HK-2 (cell line): ENCODE measurements around the gene MTMR12.

Experiments used
- DNase-seq: peaks from one replicate; pipeline ENCODE4 v3.0.0-alpha.2; 2018; ENCODE audit not compliant: unreplicated experiment

Gene MTMR12

DNA sequence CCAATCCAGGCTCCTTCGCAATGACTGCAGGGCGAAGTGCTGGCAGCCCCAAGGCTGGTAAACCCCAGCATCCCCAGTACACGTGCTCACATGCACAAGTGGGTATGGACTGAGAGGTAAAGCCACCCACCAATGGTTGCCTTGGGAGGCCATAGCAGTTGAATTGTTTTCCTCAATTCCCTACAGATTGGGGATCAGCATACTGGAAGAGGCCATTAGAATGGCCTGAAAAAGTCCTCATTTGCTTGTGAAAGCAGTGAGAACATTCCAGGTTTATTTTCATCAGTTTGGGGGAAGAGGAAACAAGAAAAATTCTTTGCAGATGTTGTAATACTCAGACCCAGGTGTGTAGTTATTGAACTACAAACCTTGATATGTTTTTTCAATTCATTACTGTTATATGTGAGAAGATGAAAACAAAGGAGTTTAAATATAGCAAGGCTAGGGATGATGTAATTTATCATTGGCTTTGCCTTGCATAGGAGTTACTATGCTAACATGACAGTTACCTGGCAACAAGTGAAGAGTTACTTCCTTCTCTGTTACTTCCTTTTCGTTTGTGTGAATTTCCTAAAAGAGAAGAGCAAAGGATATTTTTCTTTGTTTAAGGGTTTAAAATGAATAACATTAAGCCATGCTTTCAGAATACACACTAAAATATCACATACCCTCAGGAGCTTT lies 36.4 kb downstream of the MTMR12 start:
- no peak for DNase-seq

DNA sequence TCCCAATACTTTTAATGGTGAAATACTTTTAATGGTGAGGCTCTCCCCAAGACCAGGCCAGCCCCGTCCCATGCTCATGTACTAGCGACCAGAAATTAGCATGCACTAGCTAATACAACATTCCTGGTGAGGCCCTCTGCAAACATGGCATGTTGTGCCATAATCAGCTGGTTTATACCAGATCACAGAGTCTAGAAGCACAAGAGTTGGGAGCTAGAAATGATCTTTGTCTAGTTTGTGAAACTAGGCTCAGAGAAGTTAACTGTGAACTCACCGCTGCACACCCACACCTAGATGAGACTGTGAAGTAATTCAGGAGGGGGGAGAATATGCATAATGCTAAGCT lies 37.4 kb downstream of the MTMR12 start:
- no peak for DNase-seq

DNA sequence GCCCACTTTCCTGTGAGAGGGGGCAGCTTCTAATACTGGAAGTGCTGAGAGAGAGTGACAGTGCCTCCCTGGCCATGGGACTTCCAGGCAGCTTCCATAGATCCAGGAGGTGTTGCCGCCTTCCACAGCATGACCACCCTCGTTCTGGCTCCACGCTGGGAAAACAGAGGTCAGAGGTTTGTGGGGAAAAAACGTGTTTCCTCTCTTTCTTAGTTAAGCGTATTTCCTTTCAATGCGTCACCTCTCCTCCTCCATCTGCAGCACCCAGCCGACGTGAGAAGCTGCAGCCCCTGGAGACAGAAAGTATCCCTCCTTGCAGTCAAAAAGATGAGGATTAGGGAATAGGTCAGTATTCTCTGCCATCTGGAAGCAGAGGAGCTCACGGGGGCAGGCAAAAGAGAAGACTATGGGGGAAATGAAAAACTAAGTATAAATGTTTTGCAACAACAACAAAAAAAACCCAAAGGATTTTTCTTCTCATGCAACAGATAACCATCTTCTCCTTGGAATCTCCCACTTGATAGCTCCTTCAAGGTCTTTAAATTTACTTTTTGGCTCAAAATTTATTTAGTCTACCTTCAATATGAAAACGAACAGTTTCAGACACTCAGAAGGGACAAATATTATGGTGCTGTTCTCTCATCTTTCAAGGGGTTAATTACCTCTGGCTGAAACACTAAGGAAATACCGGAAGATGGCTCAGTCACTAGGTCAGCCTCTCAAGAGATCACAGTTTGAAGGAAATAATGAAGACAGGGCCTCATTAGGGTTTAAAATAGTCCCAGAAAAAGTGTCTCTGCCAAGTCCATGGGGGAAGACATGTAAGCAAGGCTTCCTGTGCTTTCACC lies 38.0 kb downstream of the MTMR12 start:
- DNase-seq = no peak

DNA sequence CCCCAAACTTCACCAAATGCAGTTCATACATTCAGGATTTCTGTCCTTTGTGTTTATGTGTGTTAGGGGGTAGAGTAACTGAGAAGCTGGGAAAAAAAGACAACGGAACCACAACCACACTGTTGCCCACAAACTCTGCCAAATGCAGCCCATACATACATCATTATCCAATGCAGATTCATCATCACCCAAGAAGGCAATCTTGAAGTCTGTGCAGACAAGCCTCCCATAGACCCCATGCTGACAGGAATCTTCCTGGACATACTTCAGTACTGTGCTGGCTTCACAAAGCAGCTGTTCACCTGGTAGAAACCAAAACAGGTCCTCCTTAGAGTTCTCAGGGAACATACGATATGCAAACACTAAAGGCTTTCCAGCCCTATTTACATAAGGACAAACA lies 38.9 kb downstream of the MTMR12 start:
- no peak for DNase-seq

DNA sequence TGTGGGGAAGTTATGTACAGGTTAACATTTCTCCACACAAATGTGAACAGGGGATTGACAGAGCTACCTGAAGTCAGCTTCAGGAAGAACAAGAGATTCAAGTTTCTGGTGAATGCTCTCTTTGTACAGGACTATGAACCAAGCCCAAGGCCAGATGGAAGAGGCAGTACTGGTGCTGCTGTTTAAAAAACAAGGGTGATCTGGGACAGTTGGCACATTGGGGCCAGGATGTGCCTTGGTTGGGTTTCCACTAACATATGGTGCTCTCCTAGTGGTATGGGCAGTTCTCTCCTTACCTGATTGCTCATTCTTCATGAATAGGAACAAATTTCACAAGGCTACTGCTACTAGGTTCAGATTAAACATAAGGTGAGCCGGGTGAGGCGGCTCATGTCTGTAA lies 40.0 kb downstream of the MTMR12 start:
- no peak for DNase-seq

DNA sequence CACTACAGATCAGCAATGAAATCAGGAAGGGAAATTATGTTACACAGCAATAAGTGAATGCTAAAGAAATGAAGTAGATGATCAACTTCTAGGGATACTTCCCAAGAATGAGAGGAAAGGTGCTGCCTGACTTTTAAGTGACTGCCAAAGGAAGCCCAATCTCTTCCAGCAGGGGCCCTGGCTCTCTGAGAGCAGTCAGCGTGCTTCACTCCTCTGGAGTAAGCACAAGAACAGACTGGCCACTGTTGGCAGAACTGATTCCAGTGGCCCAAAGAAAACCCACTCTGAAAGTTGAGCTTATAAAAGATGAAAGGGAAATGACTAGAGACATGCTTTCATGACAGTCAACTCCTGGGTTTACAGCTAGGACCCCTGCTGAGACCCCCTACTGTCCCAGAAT lies 41.8 kb downstream of the MTMR12 start:
- no peak for DNase-seq

DNA sequence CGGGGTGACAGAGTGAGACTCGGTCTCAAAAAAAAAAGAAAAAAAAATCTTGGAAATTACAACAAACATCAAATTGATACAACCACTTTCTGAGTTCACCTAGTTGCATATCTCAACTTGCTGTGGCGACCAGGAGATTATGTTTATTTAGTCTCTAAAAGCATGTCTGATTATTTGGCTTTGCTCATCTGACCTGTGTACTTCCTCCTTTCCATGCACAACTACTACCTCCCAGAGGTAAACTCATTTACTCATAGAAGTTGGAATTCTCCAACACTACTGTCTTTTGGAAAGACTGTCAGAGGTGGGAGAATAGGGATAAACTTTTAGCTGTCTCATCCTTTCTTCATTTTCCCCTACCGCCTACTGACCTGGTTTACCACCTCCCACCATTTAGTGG lies 42.6 kb downstream of the MTMR12 start:
- no peak for DNase-seq

DNA sequence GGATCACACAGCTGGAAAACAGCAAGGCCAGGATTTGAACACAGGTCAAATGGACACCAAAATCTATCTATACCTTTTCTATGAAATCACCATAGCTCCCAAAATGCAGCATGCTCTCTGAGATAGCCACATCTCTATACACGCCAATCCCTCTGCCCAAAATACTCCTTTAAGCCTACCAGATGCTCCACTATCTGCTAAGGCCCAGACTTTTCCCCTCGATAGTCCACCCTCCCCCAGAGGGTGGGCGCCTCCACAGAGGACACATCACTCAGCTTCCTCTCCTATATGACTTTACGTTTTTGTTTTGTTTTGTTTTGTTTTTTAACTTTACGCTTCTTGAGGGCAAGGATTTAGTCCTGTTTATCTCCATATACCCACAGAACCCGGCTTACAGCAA lies 46.8 kb downstream of the MTMR12 start:
- no peak for DNase-seq

DNA sequence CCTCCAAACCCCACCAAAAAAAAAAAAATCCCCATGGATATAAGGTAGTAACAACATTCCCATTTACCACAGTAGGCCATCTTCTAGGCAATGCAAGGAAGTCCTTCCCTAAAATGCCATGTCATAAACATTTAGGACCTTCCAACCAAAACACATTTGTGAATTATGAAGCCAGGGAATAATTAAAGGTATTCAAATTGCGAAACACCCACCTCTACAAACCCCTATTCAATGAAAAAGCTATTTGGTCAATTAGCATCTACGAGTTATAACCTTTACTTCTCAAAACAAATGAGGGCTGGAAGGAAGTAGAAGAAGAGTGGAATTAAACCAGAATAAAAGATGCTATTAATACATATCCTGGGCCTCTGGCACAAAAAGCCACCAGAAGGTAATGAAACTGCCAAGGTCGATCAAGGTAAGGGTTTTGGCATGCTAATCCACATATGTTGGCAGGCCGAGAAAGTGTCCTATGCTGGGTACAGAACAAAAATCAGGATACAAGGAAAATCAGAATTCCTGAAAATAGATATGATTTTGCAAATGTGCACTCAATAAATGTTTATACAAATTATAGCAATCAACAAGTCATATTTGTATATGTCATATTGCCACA lies 47.7 kb downstream of the MTMR12 start:
- DNase-seq = no peak

DNA sequence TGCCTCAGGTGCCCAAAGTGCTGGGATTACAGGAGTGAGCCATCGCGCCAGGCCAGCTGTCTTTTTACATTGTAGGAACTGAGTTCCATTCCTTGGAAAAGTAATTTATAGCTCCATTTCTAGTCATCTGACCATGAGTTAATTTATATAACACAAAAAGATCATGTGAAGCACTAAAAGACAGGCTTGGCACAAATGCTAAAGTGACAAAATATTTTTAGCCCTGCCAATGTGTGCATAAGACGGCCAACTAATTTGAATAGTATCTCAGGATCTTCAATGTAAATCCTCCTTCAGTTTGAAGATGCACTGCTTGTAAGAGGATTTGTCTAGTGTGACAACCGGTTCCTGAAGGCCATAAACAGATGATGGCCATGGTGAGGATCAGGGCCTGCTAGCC lies 49.1 kb downstream of the MTMR12 start:
- DNase-seq = no peak

DNA sequence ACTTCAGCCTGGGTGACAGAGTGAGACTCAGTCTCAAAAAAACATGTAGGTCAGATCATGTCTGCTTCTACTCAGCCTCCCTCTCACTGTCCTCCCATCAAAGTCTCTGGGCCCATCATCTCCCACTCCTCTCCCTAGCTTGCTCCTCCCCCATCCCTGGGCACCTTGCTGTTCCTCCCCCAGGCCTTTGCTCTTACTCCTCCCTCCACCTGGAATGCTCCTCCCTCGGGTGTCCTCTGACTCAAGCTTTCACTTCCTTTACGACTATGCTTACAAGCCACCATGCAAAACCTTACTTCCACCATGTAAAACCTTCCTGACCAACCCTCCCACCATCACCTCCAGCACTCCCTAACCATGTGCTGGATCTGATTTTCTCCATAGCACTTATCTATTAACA lies 51.5 kb downstream of the MTMR12 start:
- DNase-seq = no peak

DNA sequence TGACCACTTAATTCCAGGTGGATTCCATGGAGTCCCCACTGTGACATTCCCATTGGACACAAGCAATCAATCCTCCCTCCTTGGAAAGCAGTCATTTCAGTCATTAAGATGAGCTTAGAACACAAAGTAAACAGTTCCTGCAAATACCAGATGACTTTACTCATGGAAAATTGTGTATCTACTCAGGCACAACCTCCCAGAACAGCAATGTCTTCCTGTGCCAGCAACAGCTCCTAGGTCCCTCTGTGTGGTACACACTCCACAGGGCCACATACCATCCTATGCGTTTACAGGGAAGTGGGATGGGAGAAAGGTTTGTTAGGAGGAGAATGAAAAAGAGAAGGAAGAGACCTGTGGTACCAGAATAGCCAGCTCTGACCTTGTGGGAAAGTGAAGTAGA lies 53.7 kb downstream of the MTMR12 start:
- no peak for DNase-seq

DNA sequence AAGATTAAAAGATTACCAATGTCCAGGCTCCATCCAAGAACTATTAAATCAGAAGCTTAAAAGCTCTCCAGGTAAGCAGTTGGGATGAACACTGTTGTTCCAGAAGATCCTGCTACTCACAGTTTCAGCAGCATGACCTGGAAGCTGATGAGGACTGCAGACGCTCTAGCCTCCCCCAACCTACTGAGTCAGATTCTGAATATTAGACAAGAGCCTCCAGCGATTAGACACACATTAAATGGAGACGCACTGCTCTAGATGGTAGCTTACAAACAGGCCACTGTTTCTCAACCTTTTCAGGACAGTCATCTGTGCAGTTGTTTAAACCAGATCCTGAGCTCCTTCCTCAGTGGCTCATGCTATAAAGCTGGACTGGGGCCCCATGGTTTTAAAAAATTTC lies 54.3 kb downstream of the MTMR12 start:
- no peak for DNase-seq

DNA sequence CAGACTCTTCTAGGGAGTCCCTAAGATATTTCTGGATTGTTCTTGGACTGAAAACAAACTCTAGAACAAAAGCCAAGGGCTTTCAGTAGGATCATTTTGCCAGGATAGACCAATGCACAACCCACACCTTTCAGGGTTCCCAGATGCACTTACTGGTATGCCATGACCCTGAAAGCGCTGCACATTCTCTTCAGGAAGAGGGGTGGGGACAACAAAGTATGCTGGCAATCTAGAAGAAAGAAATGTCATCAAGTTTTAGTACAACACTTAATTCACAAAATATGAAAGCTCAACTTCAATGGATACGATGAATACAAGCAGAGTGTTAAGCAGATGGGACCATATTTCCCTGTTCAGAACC lies 57.2 kb downstream of the MTMR12 start:
- no peak for DNase-seq

DNA sequence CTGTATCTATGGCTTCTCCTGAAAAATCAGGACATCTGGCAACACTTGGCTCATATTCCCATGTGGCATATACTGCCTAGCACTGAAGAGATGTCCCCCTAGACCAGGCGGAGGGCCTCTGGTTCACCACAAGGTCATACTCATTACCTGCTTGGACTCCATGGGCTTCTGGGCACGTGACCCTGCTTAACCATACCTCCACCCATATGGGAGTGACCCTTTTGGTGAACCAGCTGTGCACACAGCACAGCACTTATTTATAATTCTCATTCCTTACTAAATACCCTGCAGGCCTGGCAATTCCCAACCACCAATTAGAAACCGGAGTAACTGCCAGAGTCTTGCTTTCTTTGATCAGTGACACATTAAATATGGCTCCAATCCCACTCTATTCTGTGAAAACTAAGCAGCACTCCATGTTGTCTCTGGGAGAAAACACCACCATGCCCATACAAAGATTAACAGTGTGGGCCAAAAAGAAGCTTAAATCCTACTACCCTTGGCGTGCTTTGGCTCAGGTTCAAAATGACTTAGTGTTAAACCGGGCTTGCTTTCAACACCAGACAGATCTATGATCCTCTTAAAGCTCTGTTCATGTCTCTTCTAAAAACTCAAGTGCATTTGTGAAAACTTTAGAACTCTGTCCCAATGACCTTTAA lies 57.7 kb downstream of the MTMR12 start:
- DNase-seq = no peak

DNA sequence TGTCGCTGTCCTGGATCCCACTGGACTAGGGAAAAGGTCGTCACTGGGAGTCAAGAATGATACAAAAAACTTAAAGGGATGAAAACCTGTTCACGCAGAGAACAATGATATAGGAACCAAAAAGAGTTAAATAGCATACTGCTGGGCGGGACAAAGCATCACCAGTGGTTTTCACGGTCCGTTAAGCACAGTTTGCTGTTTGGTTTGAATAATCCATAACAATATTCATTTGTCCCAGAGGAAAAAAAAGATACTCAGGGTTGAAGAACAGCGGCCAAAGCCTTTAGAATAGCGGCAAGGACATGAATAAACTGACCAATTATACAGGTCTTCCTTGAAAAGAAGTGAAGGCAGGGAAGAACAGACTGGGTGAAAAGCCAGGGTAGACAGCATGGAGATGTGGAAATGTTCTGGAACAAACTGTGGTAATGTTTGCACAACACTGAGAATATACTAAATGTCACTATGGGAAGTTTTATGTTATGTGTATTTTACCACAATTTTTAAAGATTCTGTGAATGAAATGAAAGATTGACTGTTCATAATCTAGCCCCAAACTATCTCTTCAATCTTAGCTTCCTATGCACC lies 60.8 kb downstream of the MTMR12 start:
- no peak for DNase-seq

DNA sequence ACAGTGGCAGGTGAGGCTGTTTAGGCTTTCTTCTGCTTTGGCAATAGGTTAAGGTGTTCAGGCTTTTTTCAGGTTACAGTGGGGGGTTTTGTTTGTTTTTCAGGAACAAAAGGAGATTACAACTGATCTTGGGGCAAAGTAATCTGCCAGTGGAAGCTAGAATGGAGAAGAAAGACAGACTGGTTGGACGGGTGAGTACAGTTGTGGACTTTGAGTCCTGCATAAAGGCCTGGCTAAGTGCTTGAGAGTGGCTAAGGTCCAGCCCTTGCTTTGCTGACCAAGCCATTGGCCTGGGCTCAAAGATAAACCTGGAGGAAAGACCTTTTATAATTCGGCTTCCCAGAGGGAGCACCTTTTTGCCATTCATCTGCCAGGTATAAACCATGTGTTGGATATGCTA lies 63.1 kb downstream of the MTMR12 start:
- DNase-seq = no peak

DNA sequence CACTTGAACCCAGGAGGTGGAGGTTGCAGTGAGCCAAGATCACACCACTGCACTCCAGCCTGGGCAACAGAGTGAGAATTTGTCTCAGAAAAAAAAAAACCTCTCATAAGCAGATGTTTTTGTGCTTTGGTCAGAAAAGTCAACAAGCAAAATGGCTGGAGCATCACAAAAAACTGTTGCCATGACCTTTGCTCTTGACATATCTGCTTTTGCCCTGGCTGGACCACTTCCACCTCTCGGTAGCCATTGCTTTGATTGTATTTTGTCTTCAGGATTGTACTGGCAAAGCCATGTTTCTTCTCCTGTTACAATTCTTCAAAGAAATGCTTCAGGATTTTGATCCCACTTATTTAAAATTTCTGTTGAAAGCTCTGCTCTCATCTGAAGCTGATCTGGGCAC lies 67.0 kb downstream of the MTMR12 start:
- no peak for DNase-seq

DNA sequence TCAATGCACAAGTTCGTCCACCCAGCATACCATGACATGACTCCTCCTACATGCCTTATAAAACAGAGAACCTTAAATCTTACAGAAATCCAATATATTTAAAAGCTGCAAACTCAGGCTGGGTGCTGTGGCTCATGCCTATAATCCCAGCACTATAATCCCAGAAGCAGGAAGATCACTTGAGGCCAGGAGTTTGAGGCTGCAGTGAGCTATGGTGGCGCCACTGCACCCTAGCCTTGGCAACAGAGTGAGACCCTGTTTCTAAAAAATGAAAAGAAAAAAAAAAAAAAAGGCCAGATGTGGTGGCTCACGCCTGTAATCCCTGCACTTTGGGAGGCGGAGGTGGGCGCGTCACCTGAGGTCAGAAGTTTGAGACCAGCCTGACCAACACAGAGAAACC lies 68.7 kb downstream of the MTMR12 start:
- no peak for DNase-seq

DNA sequence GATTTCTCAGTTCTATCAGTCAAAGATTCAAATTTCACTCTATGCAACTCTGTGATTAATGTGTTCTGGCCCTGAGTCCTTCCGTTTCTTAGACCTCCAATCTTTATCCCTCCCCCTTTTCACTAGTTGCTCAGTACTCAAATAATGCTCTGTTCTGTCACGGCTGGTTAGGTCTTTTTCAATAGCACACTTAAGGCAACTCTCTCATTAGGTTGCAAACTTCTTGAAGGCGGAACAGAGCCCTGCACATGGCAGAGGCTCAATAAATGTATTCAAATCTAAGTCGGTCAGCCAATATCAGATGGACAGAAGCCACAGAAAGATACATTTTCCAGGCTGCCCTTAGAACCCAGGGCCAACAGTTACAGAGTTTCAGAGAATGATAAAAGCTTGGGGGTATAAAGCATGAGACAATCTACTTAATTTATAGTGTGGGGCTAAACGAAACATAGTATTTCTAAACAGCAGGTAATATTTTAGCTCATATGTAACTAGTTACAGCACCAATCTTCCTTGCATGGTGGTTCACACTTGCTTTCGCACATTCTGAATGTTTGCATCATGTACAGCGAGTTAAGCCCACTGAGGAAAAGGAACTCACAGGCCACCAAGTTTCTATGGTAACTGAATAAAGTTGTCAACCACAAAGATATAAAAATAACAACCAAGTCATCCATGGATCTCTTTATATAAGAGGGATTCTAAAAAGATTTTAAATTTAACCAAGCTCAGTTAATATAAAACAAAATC lies 71.5 kb downstream of the MTMR12 start:
- DNase-seq = no peak

DNA sequence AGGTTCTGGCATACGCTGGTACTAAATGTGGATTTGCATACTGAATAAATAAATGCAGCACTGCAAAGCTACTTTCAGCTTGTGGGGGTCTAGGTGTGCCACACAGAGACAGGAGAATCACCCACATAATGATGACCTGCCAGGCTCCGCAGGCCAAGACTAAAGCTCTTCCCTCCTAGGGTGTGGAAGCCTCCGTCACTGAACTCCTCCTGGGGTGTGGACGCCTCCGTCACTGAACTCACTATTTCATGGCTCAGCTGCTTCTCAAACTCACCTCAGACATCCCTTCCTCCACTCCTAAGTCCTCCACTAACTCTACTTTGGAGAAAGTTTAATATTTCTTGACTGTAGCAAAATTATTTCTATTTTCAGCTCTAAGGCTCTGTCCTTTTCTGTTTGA lies 73.4 kb downstream of the MTMR12 start:
- no peak for DNase-seq
